Prostate gland (tissue), 2 donors: ENCODE data around the gene SLIT1. TPM values are rescaled to one million over a fixed set of nuclear protein-coding genes. Genes with fewer than 3 reads are reported as not detected.

Experiments used
- DNase-seq: peaks from one replicate; pipeline ENCODE4 v3.0.0-alpha.2; 2019; ENCODE audit warnings: low spot score
- H3K27ac ChIP-seq, 2 donors: fragments of 200-600 bp; sonication (generic); 2 replicates each; pipeline ENCODE4 v1.5.1; 2017 to 2019
- H3K27me3 ChIP-seq: fragments of 200-600 bp; sonication (generic); replicated peaks from 2 replicates; pipeline ENCODE4 v1.5.1; 2019; ENCODE audit not compliant: insufficient read depth
- H3K36me3 ChIP-seq, 2 donors: fragments of 200-600 bp; sonication (generic); 1 replicate in 1 of 2; 2 replicates in 1 of 2; pipeline versions ENCODE4 v1.5.1 to v1.8.1; 2017 to 2019
- H3K4me1 ChIP-seq: fragments of 200-600 bp; sonication (generic); replicated peaks from 2 replicates; pipeline ENCODE4 v1.5.1; 2019
- H3K4me3 ChIP-seq, 2 donors: fragments of 200-600 bp; sonication (generic); 2 replicates each; pipeline ENCODE4 v1.5.1; 2017 to 2019
- H3K9me3 ChIP-seq: fragments of 200-600 bp; sonication (generic); 2 replicates; pipeline ENCODE4 v1.5.1; 2017
- CTCF ChIP-seq, 4 experiments: fragments of 200-600 bp in 2 of 4; fragments of 450-650 bp in 2 of 4; sonication (generic) in 2 of 4; IDR thresholded peaks; 1 replicate in 3 of 4; 2 replicates in 1 of 4; pipeline ENCODE4 v1.5.1; 2016 to 2019; ENCODE audit warnings: antibody characterized with exemption in 4 of 4, mild to moderate bottlenecking in 2 of 4, moderate library complexity in 2 of 4
- POLR2A ChIP-seq: fragments of 450-650 bp; IDR thresholded peaks from one replicate; pipeline ENCODE4 v1.6.1; 2016; ENCODE audit warnings: antibody characterized with exemption, mild to moderate bottlenecking
- POLR2AphosphoS5 ChIP-seq: sonication (generic); formaldehyde crosslinking; IDR thresholded peaks from one replicate; pipeline ENCODE4 v1.6.1; 2017; ENCODE audit warnings: antibody characterized with exemption
- WGBS: methylation state at CpG from one replicate; pipeline ENCODE4 v1.1.5; 2018; 5-methylcytosine and 5-hydroxymethylcytosine counted together
- intact Hi-C: fragments of 100-400 bp; cut with DNase I; formaldehyde crosslinking; loops from one replicate; pipeline ENCODE4 v1.14.2; 2022
- total RNA-seq, 2 donors: library from RNA; depleted of rRNA; stranded (reverse); fragments of >200 nt; gene quantifications; one replicate each; pipeline ENCODE4 v1.1.0, GENCODE V29; 2016

Gene SLIT1
- total RNA-seq, 2 donors from 2014 or later: 0.59 to 0.91 TPM

GRCh38 chr10:97150013-97150595 lies 35.7 kb downstream of the SLIT1 start:
- Histone ChIP-seq H3K36me3 (no peaks in the 10 kb centered on the region), H3K9me3 (no peaks in the 10 kb centered on the region), H3K4me3 (no peak overlapping the region), H3K27me3 (no peaks in the 10 kb centered on the region), H3K27ac (no peak overlapping the region), H3K4me1 (no peaks in the 10 kb centered on the region)
- 66% methylated on average over 10 of the region's 10 CpGs for WGBS
- no peak for DNase-seq
- intact Hi-C loops: no loop called here
- TF ChIP-seq POLR2AphosphoS5 (no peak), POLR2A (no peak), CTCF (IDR thresholded peaks at IDR 0.05) (no peak)

- intact Hi-C loops: no loop called here
- Histone ChIP-seq H3K4me1 (no peaks in the 10 kb centered on the region), H3K27ac (no peak overlapping the region), H3K27me3 (no peaks in the 10 kb centered on the region), H3K9me3 (no peaks in the 10 kb centered on the region), H3K4me3 (no peak overlapping the region), H3K36me3 (no peaks in the 10 kb centered on the region)
- TF ChIP-seq POLR2AphosphoS5: no peak
- no peak for TF ChIP-seq CTCF (IDR thresholded peaks at IDR 0.05)
- no peak for TF ChIP-seq POLR2A
- WGBS: 87% methylated on average over 16 of the region's 16 CpGs
- no peak for DNase-seq
Measured at GRCh38 chr10:97149079-97149531, 36.7 kb downstream of the SLIT1 start.

GRCh38 chr10:97144297-97144696 lies 41.5 kb downstream of the SLIT1 start:
- H3K9me3 ChIP-seq: no peaks in the 10 kb centered on the region
- 66% methylated on average over 2 of the region's 2 CpGs for WGBS
- no peak for DNase-seq
- H3K4me3 ChIP-seq: no peak overlapping the region
- intact Hi-C loops: no loop called here
- no peaks in the 10 kb centered on the region for H3K4me1 ChIP-seq
- H3K27me3 ChIP-seq: no peaks in the 10 kb centered on the region
- H3K27ac ChIP-seq: no peak overlapping the region
- TF ChIP-seq POLR2A (no peak), CTCF (IDR thresholded peaks at IDR 0.05) (no peak), POLR2AphosphoS5 (no peak)
- H3K36me3 ChIP-seq: no peaks in the 10 kb centered on the region

GRCh38 chr10:97142834-97143233 lies 42.9 kb downstream of the SLIT1 start:
- intact Hi-C loops: no loop called here
- 100% methylated on average over 2 of the region's 2 CpGs for WGBS
- H3K27ac ChIP-seq: no peak overlapping the region
- TF ChIP-seq CTCF (IDR thresholded peaks at IDR 0.05) (no peak), POLR2AphosphoS5 (no peak), POLR2A (no peak)
- DNase-seq: no peak
- H3K36me3 ChIP-seq: no peaks in the 10 kb centered on the region
- no peaks in the 10 kb centered on the region for H3K9me3 ChIP-seq
- H3K27me3 ChIP-seq: no peaks in the 10 kb centered on the region
- no peaks in the 10 kb centered on the region for H3K4me1 ChIP-seq
- no peak overlapping the region for H3K4me3 ChIP-seq
